HG03432 (cell line): ENCODE results near the gene ILDR2.

ENCODE experiments used
- ATAC-seq: cut with Tn5 transposase; IDR thresholded peaks from one replicate; pipeline ENCODE4 v1.9.1; 2021; ENCODE audit warnings: mild to moderate bottlenecking, moderate library complexity; ENCODE audit not compliant: unreplicated experiment

ILDR2 gene

DNA sequence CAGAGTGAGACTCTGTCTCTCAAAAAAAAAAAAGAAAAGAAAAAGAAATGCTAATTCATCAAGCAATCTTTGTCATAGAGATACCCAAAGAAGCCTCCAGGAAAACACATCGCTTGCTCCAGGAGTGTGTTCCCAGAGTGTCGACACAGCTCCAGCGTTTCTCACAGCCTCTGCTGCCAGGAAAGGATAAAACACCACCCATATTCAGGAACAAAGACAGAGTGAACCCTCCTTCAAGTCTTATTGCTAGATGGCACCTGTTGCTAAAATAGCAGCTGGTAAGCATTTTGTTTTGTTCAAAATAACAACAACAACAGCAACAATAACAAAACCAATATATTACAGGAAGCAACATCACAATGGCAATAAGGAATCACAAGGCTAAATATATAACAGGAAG, 3.1 kb downstream of the ILDR2 start:
- ATAC-seq: no peak

DNA sequence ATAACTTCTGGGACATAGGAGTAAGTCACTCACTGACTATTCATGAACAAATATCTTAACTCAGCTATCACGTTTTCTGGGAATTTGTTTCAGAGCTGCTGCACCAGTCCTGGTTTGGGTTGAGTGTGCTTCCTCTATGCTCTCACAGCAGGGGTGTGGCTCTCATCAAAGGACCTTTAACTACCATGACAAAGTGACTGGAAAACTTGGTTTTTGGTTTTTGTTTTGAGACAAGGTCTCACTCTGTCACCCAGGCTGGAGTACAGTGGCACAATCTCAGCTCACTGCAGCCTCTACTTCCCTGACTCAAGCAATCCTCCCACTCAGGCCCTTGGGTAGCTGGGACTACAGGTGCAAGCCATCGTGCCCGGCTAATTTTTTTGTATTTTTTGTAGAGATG, 4.1 kb downstream of the ILDR2 start:
- ATAC-seq: no peak

GRCh38 chr1:166969074-166969677, 6.2 kb downstream of the ILDR2 start:
- ATAC-seq: peak; percentile 77

DNA sequence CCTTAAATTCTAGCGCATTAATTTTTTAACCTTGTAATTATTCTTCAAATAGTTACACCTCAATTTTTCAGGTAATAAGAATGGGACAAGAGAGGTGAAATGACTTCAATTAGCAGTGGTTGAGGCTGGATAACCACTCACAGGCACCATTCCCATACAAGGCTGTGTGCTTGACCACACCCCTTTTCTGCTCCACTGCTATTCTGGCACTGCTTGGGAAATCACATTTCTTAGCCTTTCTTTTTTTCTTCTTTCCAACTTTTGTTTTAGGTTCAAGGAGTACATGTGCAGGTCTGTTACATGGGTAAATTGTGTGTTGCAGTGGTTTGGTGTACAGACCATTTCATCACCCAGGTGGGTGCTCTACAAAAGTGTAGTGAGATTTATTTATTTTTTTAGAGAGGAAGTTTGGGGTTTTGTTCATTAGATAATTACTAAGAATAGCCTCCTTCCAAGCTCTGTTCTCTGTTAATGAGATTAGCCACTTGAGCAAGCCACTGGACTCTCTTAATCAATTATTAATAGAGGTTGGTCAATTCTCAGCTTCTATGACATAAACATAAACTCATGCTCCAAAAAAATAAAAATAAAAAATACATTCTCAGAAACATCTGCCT, 14.4 kb downstream of the ILDR2 start:
- peak; percentile 52 for ATAC-seq

DNA sequence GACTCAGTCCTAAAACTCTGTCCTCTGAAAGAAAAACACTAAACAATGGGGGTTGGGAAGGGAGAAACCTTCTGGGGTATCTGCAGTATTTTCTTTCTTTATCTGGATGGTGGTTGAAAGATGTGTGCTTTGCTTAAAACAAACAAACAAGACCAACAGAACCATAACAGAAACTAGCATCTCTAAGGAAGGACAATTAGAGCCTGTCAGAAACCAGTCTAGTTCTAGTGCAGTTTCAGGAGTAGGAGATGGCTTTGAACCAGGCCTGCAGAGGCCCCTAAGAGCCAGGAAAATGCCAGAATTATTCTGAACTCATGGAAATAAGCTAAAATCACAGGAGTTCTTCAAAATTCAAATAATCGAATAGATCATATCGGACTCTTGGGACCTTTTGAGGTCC, 18.5 kb downstream of the ILDR2 start:
- no peak for ATAC-seq

DNA sequence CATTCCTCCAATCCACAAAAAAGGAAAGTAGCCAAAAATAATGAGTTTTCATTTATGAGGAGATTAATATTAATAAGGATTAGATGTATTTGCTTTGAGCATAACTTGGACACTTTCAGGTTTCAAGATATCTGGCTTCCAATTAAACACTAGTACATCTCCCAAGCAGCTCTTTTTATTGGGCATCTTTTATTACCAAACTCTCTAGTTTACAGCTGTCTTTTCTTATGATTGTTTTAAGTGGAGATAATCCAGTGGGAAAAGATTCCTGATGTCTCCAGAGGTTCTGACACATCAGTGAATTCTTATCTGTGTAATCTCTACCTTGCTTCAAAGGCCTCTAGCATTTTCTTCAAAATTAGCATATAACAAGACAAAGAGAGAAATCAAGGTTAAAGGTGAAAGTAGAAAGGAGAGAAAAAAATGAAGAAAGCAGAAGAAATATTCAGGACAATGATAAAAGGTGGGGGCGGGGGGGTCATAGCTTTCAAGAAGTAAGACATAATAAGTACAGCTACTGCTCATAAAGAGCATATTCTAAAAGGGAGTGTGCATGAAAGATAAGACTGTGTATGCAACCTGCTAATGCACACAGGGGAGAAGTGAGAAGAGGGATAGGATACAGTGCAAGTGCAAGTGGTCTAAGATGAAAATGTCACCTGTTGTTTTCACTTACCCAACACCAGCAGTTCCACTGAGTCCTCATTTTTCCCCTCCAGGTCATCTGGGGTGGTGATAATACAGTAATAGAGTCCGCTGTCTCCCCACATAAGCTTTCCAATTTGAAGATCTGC, 19.1 kb downstream of the ILDR2 start:
- no peak for ATAC-seq

- ATAC-seq: no peak
These were observed 21.8 kb downstream of the ILDR2 start for GRCh38 chr1:166953491-166953890.

DNA sequence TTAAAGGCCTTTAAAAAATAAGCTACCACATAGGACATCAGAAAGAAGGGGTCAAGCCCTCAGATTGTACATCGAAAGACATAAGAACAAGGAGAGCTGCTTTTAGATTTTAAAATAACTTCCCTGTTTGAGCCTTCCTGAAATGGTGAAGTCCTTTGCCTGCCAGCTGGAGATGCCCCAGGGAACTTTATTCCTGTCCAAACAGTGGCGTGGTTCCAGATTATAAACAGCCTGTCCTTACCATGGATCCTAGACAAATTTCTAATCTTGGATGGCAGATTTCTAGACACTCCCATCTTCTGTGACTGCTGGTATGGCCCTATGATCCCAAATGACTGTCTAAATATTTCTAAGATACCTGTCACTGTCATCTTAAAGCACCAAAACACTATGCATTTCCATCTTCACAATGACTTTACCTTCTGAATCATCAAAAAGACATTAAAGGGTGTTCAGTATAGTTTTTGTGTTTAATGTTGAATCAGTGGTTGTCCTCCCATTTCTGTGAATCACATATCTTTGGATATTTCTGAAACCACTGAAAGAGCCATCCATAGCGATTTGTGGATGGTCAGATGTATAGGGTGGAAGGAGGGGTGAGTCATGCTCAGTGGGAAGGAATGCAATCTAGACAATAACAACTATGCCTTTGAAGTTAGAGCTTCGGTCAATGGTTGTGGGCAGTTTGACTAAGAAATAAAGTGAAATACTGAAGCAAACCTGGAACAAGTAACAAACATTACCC, 23.2 kb downstream of the ILDR2 start:
- no peak for ATAC-seq

DNA sequence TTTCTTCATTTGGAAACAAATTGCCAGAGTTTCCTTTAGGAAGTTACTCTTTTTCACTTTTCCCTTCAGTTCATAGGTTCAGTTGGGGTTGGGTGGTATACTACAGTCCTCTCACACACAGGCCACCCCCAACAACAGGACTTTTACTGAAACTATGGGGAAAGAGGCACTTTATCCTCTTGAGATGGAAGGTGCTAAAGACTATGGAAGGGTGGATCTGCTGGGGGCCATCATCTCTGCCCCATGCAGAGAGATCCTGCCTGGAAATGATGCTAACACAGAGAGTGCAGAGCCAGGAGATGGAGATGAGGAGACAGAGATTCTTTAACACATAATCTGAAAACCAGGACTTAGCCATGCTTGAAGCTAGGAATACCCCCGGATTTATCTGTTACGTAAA, 24.3 kb downstream of the ILDR2 start:
- ATAC-seq: no peak

GRCh38 chr1:166950156-166950555, 25.2 kb downstream of the ILDR2 start:
- no peak for ATAC-seq

- ATAC-seq: no peak
These were observed 26.4 kb downstream of the ILDR2 start for GRCh38 chr1:166948856-166949350.

DNA sequence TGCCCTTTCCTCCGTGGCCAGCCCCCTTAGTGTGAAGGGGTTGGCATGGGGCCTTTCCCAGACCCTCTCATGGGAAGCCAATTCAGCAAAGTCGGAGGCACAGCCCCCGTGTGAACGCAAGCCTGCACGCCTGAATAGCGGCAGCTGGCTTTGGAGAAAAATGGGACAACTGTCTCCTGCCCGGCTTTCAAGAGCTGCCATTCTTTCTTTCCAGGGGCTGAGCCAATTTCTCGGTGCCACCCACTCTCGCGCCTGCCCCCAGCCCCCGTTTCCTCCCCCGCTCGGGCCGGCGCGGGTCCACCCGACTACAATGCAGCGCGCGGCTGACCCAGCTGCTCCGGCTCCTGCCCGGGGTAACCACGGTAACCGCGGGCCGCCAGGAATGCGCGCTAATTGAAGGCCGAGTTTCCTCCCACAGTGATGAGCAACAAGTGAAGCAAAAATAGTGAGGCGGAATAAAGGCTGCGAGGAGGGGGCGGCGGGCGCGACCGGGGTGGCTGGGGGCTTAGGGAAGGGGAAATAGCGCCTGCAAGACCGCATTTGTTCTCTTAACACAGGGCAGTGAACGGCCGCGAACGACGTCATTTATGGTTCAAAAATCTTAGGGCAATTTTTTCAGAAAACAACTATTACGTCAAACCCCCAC, 27.8 kb downstream of the ILDR2 start:
- peak; percentile 64 for ATAC-seq

GRCh38 chr1:166944186-166944967, 31.0 kb downstream of the ILDR2 start:
- no peak for ATAC-seq

DNA sequence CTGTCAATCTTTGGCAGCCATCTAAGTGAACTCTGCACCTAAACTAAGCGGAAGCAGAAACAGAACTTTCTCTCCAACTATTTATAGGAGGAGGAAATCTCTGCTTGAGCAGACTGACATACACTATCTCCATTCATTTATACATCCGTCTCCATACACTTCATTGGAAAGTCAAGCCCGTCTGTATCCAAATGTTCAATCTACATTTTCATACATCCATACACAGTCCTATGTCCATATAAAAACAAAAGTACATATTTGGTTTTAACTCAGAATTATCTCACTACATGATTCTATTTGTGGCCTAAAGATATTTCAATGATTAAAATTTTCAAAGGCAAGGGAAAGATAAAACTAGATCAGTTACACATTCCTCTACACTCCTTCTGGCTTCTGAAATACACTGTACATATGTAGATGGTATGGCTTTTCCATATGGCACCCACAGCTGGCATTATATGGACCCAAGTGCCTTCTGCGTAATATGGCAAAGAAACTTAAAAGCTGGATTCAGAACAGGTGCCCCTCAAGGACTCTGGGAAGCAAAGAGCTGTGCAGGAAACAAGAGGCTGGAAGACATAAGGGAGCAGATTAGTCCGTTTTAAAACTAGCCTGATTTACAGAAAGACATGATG, 35.5 kb downstream of the ILDR2 start:
- no peak for ATAC-seq

GRCh38 chr1:166937962-166938361, 37.4 kb downstream of the ILDR2 start:
- ATAC-seq: no peak

DNA sequence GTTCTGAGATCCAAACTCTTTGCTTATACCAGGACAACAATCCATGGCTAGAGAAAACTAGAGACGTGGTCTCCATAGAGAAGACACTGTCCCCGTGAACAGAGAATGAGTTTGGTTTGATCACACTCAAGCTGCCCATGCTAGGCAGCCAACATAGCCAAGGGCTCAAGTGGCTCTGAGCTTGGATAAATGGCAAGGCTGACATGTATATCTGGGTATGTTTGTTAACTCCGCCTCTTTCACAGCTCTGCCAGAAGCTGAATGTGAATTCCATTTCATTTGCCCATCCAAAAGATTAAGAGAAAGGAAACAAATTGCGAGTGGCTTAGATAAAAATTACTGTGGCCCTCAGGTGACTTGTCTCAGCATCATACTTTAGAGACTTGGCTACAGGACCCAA, 38.0 kb downstream of the ILDR2 start:
- ATAC-seq: no peak

DNA sequence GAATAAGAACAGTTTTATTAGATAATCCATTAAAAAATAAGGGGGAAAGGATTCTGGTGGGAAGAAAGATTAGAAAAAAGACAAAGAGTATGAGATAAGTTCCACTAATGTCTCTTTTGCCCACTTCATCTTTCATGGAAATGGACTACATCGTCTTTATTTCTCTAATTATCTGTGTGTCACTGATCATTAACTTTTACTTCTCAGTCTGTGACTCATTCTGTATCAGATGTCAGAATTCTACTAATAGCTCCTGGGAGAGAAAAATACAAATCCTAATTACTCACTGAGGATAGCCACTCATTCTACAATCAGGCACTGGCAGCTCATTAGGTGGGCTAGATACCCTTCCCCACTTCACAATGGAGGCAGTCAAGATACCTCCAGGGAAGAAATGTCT, 41.7 kb downstream of the ILDR2 start:
- ATAC-seq: no peak

- no peak for ATAC-seq
These were observed 42.2 kb downstream of the ILDR2 start for GRCh38 chr1:166933140-166933539.

- no peak for ATAC-seq
These were observed 45.4 kb downstream of the ILDR2 start for GRCh38 chr1:166929911-166930310.

DNA sequence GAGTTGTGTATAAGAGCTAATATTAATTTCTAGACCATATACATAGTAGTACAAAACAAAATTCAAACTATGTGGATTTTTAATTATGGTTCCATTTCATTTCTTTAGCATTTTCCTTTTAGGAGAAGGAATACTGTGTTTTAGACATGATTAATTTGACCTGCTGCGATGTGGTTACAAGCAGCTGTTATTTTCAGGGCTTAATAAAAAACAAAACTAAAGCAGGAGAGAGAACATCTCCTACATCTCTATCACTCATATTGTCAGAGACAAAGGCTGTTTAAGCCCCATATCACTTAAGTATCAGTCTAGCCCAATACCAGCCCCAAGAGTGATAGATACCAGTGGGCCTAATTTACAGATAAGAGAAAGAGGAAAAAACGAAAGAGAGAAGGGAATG, 47.6 kb downstream of the ILDR2 start:
- ATAC-seq: no peak
